NCI-H2196 treated with DMSO at 0.1 percent for 48 hours (cell line): ENCODE data around the gene ATXN2.

ENCODE experiments used
- DNase-seq: peaks from one replicate; lab custom pipeline; 2025; ENCODE audit not compliant: unreplicated experiment; lab: John Stamatoyannopoulos, UW

The ATXN2 gene

GRCh38 chr12:111424189-111424792 is 174.8 kb downstream of the ATXN2 start:
- no peak for DNase-seq

GRCh38 chr12:111420494-111420893 is 178.6 kb downstream of the ATXN2 start:
- DNase-seq = no peak

- no peak for DNase-seq
These were observed 179.3 kb downstream of the ATXN2 start for GRCh38 chr12:111419784-111420183.

- DNase-seq = no peak
These were observed 180.6 kb downstream of the ATXN2 start for GRCh38 chr12:111418594-111418880.

GRCh38 chr12:111417784-111418593 is 181.1 kb downstream of the ATXN2 start:
- DNase-seq = no peak

GRCh38 chr12:111417290-111417689 is 181.8 kb downstream of the ATXN2 start:
- no peak for DNase-seq

GRCh38 chr12:111414711-111415252 is 184.3 kb downstream of the ATXN2 start:
- DNase-seq = no peak

GRCh38 chr12:111413442-111414086 is 185.6 kb downstream of the ATXN2 start:
- DNase-seq = no peak

- no peak for DNase-seq
These were observed 186.2 kb downstream of the ATXN2 start for GRCh38 chr12:111412830-111413441.

- no peak for DNase-seq
These were observed 186.9 kb downstream of the ATXN2 start for GRCh38 chr12:111412007-111412829.

GRCh38 chr12:111411185-111411764 is 187.8 kb downstream of the ATXN2 start:
- DNase-seq = no peak

- no peak for DNase-seq
These were observed 188.5 kb downstream of the ATXN2 start for GRCh38 chr12:111410431-111411184.

- DNase-seq = no peak
These were observed 189.2 kb downstream of the ATXN2 start for GRCh38 chr12:111409780-111410430.

GRCh38 chr12:111409403-111409779 is 189.7 kb downstream of the ATXN2 start:
- DNase-seq = no peak

GRCh38 chr12:111408686-111409402 is 190.3 kb downstream of the ATXN2 start:
- DNase-seq = no peak

GRCh38 chr12:111408116-111408440 is 191.0 kb downstream of the ATXN2 start:
- no peak for DNase-seq

GRCh38 chr12:111407377-111408115 is 191.6 kb downstream of the ATXN2 start:
- no peak for DNase-seq
